Adipose tissue (tissue), 3 donors: Measurements from ENCODE around the gene MSL1. TPM values are rescaled to one million over a fixed set of nuclear protein-coding genes. Genes with fewer than 3 reads are reported as not detected.
A peak's percentile ranks its signal among the peaks of the same experiment; 100 is the strongest.

Experiments used
- H3K27ac ChIP-seq: one replicate; pipeline ENCODE4 v1.5.1; 2013; ENCODE audit warnings: low read depth, low read length
- WGBS, 3 donors: extraction: QIAGEN DNeasy Blood & Tissue Kit; methylation state at CpG; one replicate each; pipeline ENCODE4 v1.1.7; 2013; 5-methylcytosine and 5-hydroxymethylcytosine counted together
- polyA plus RNA-seq, 3 donors: library from polyadenylated mRNA; stranded (reverse); fragments of 200-250 nt; gene quantifications; one replicate each; pipeline ENCODE4 v1.2.3, GENCODE V29; 2013
- donor health status: healthy with polysubstance abuse.
- donor health status: Bipolar disorder and iron deficiency.
- donor health status: healthy.

Gene MSL1, protein sequence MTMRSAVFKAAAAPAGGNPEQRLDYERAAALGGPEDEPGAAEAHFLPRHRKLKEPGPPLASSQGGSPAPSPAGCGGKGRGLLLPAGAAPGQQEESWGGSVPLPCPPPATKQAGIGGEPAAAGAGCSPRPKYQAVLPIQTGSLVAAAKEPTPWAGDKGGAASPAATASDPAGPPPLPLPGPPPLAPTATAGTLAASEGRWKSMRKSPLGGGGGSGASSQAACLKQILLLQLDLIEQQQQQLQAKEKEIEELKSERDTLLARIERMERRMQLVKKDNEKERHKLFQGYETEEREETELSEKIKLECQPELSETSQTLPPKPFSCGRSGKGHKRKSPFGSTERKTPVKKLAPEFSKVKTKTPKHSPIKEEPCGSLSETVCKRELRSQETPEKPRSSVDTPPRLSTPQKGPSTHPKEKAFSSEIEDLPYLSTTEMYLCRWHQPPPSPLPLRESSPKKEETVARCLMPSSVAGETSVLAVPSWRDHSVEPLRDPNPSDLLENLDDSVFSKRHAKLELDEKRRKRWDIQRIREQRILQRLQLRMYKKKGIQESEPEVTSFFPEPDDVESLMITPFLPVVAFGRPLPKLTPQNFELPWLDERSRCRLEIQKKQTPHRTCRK
- 10 to 100 TPM; 33.8 to 88.4 (median 62.1) TPM for polyA plus RNA-seq

GRCh38 chr17:40121181-40122135 lies at the start of gene MSL1:
Gene MSL1 (plus strand): TSS chr17:40121971. CDS start chr17:40122613, 642 bp downstream.
- WGBS, 3 donors = 0 to 1% (median 0%) methylated on average over 58 to 82 of the region's 82 CpGs
- H3K27ac ChIP-seq = peak within 1 kb of the TSS; percentile 59

DNA sequence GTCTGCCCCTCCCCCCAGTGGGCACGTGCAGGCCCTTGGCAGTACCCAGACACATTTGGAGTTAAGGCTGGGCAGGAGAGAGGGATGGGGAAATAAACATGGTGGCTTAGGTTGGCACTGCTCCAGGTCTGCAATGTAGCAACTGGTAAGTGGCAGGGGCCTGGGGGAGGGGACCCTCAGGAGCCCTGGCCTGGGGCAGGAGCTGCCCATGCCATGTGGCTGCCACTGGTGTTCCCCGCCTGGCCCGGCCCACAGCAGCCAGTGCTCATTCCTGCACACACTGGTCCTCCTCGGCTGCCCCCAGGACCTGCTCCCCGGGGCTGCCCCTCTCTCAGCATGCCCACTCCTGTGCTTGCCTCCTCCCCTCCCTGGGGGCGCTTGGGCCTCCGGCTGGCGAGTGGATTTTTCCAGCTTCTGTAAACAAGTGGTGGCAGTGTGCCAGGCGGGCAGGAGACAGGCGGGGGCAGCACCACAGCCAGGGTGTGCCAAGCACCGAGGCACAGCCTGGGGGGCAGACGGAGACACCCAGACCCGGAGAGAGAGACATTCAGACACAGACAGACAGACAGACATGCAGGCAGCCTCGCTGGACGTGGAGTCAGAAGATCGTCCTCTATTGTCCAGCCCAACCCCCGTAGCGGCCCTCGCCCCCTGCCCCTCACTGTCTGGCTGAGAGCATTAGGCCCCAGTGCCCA lies 49.6 kb upstream of the MSL1 start:
- H3K27ac ChIP-seq = no peak overlapping the region
- WGBS, 3 donors = 14 to 20% (median 18%) methylated on average over 19 of the region's 19 CpGs

- 14 to 49% (median 43%) methylated on average over 8 of the region's 8 CpGs for WGBS, 3 donors
- no peak overlapping the region for H3K27ac ChIP-seq
Observed at GRCh38 chr17:40072735-40073346, 48.9 kb upstream of the MSL1 start.

- WGBS, 3 donors = 76 to 85% (median 82%) methylated on average over 7 of the region's 7 CpGs
- H3K27ac ChIP-seq = no peak overlapping the region
Observed at GRCh38 chr17:40073454-40074174, 48.2 kb upstream of the MSL1 start.

DNA sequence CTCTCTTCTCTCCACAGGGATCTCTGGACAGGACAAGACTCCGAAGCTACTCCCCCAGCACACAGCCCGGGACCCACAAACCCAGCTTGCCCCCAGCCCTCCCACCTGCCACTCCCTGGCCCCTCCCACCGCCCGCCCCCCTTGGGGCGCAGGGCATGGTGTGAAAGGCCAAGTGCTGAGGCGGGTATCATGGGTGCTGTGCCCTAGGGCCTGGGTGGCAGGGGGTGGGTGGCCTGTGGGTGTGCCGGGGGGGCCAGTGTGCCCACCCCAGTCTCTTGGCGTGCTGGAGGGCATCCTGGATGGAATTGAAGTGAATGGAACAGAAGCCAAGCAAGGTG lies 47.6 kb upstream of the MSL1 start:
- WGBS, 3 donors = 83 to 87% (median 85%) methylated on average over 7 to 8 of the region's 8 CpGs
- H3K27ac ChIP-seq = no peak overlapping the region

GRCh38 chr17:40074871-40075200 lies 46.9 kb upstream of the MSL1 start:
- no peak overlapping the region for H3K27ac ChIP-seq
- WGBS, 3 donors = 26 to 51% (median 39%) methylated on average over 6 of the region's 6 CpGs

- H3K27ac ChIP-seq = no peak overlapping the region
- 4 to 8% (median 7%) methylated on average over 11 of the region's 11 CpGs for WGBS, 3 donors
Observed at GRCh38 chr17:40075201-40075941, 46.4 kb upstream of the MSL1 start.

DNA sequence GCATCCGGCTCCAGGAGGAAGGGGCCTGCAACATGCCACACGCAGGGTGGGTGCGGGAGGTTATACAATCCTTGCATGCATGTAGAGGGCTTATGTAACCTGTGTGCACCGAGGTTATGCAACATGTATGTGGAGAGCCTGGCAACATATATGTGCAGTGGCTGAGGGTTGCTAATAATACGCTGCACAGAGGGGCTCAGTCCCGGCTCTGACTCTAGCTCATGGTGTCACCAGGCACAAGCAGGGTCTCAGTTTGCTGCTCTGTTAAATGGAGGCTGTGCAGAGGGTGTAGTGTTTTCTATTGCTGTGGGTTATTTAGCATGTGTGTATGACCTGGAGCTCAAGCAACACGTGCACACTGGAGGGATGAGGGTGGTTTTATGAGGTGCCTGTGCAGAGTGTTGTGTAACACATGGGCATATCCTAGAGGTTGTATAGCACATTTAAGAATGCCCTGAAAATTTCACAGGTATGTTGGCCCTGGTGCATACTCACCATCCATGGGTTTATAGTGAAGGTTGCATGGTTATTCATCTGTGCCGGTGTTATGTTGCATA lies 45.8 kb upstream of the MSL1 start:
- H3K27ac ChIP-seq = no peak overlapping the region
- WGBS, 3 donors = 28 to 40% (median 37%) methylated on average over 8 of the region's 8 CpGs

DNA sequence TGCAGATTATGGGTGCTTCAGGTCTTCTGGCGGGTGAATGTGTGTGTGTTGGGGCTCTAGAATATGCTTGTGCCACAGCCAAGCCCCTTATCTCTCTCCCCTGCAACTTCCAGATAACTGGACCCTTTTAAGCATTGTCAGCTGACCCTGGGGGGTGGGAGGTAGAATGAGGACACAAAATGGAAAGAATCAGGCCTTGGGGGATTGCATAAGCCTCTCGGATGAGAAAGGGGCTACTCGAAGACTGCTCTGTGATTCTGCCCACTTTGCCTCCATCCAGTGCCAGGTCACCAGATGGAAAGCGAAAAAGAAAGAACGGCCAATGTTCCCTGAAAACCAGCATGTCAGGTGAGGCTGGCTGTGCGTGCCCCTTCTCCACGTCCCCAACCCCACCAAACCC lies 45.2 kb upstream of the MSL1 start:
- whole genome bisulfite sequencing, 3 donors = 64 to 82% (median 66%) methylated on average over 7 of the region's 7 CpGs
- no peak overlapping the region for H3K27ac ChIP-seq

DNA sequence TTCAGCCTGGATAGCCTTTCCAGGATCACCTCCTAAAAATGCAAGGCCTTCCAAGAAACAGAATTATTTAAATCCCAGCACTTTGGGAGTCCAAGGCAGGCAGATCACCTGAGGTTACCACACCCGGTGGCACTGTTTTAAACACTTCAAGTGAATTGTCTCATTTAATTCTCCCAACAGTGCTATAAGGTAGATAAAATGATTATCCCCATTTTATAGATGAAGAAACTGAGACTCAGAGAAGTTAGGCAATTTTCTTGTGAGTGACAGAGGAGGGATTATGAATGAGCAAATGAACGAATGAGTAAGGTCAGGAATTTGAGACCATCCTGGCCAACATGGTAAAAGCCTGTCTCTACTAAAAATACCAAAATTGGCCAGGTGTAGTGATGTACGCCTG lies 42.2 kb upstream of the MSL1 start:
- no peak overlapping the region for H3K27ac ChIP-seq
- WGBS, 3 donors = 88 to 90% (median 89%) methylated on average over 3 of the region's 3 CpGs

DNA sequence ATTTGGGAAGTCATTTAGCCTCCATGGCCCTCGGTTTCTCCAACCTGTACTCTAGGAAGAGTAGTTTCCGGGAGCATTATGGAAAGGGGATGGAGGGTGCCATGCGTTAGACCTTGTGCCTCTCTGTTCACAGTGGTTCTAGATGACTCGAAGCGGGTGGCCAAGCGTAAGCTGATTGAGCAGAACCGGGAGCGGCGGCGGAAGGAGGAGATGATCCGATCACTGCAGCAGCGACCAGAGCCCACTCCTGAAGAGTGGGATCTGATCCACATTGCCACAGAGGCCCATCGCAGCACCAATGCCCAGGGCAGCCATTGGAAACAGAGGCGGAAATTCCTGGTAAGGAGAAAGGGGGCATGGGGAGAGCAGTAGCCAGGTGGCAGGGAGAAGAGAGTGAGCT lies 37.3 kb upstream of the MSL1 start:
- 95 to 96% (median 95%) methylated on average over 14 of the region's 14 CpGs for WGBS, 3 donors
- no peak overlapping the region for H3K27ac ChIP-seq

- WGBS, 3 donors = 57 to 64% (median 58%) methylated on average over 17 of the region's 17 CpGs
- no peak overlapping the region for H3K27ac ChIP-seq
Observed at GRCh38 chr17:40086150-40087044, 35.4 kb upstream of the MSL1 start.

DNA sequence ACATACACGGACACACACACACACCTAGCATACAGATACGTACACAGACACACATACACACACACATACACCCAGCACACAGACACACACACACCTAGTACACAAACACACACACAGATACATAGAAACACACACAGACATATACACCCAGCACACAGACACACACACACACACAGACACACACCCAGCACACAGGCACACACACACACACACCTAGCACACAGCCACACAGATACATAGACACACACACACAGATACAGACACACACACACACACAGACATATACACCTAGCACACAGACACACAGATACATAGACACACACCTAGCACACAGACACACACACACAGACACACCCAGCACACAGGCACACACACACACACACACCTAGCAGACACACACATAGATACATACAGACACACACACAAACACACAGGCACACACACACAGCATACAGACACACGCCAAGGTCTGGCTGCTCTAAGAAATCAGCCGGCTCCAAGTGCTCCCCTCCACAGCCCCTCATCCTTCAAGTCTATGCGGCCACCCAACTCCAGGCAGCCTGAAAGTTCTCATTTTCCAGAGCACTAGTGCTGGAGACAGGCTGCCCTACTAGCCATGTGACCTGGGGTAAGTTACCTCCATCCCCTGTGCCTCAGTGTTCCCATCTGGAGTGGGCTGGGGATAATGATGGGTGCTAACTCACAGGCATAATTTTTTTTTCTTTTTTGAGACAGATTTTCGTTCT lies 34.5 kb upstream of the MSL1 start:
- WGBS, 3 donors = 82 to 83% (median 83%) methylated on average over 6 of the region's 6 CpGs
- H3K27ac ChIP-seq = no peak overlapping the region

- no peak overlapping the region for H3K27ac ChIP-seq
- 90 to 93% (median 90%) methylated on average over 28 of the region's 28 CpGs for WGBS, 3 donors
Observed at GRCh38 chr17:40087903-40088718, 33.7 kb upstream of the MSL1 start.
